ENCODE data around the gene REC8. TPM values are rescaled to one million over a fixed set of nuclear protein-coding genes. Genes with fewer than 3 reads are reported as not detected.

Gene REC8
- total and polyA plus RNA-seq, 4 donors = 2.3 to 4.7 (median 3.8) TPM

DNA sequence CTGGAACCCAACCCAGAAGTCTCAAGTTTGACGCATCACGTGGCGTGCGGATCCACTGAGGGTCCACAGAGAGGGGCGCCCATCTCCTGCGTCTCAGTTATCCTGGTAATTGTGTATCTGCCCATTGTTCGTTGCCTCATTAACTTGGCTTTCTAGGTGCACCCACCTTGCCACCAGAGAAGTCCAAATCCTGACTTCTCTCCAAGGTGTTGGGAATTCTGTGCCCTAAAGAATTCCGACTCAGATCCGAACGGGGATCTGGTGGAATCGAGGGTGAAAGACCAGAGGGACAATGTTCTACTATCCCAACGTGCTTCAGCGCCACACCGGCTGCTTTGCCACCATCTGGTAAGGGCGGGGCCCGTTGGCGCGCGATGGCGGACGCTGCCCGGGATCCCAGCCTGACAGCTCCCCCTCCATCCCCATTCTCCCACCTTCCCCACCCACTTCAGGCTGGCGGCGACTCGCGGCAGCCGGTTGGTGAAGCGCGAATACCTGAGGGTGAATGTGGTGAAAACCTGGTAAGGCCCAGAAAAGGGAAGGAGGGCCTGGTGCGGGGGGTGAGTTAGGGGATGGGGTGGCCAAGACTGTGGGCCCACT, 481 bp downstream of the REC8 start (continued):
- no peak for TF ChIP-seq SP1 (IDR thresholded peaks at IDR 0.05)

GRCh38 chr14:24172871-24173281, 996 bp downstream of the REC8 start:
- H3K9me3 ChIP-seq (ENCODE audit: control insufficient read depth in 4 of 4, low read length in 3 of 4) = no peaks in the 10 kb centered on the region
- WGBS = 93% methylated on average over 20 of the region's 20 CpGs
- DNase-seq (ENCODE audit: low spot score) = no peak
- no peak for TF ChIP-seq CTCF (IDR thresholded peaks at IDR 0.05; ENCODE audit: low read depth, low read length, missing input control)
- no peak for TF ChIP-seq TAF1 (conservative IDR thresholded peaks at IDR 0.05)
- TF ChIP-seq REST (IDR thresholded peaks at IDR 0.05) = no peak
- TF ChIP-seq SP1 (IDR thresholded peaks at IDR 0.05) = no peak
- TF ChIP-seq NR2F2 (IDR thresholded peaks at IDR 0.05) = no peak
- no peak for TF ChIP-seq HNF4G (IDR thresholded peaks at IDR 0.05)
- TF ChIP-seq RXRA (IDR thresholded peaks at IDR 0.05) = no peak
- no peak for TF ChIP-seq EGR1 (IDR thresholded peaks at IDR 0.05; ENCODE audit: low read depth in 2 of 2)
- TF ChIP-seq FOXA1 (IDR thresholded peaks at IDR 0.05) = no peak
- no peak overlapping the region for H3K4me3 ChIP-seq (ENCODE audit: low read depth in 1 of 3, low read length in 3 of 3)
- no peaks in the 10 kb centered on the region for H3K27me3 ChIP-seq (ENCODE audit: control insufficient read depth in 4 of 4, insufficient read depth in 4 of 4, low read length in 3 of 4)
- no peak overlapping the region for H3K27ac ChIP-seq (ENCODE audit: low read depth in 1 of 2, low read length in 2 of 2)
- no peaks in the 10 kb centered on the region for H3K4me1 ChIP-seq (ENCODE audit: control insufficient read depth in 4 of 4, insufficient read depth in 4 of 4, low read length in 3 of 4)
- no peak overlapping the region for H3K9ac ChIP-seq (ENCODE audit: low read depth in 1 of 2, low read length in 2 of 2)
- peaks cover 7 to 39% (median 19%) of the 10 kb centered on the region in 4 donors for H3K36me3 ChIP-seq (ENCODE audit: control insufficient read depth in 4 of 4, insufficient read depth in 3 of 4, low read depth in 1 of 4, low read length in 3 of 4)

DNA sequence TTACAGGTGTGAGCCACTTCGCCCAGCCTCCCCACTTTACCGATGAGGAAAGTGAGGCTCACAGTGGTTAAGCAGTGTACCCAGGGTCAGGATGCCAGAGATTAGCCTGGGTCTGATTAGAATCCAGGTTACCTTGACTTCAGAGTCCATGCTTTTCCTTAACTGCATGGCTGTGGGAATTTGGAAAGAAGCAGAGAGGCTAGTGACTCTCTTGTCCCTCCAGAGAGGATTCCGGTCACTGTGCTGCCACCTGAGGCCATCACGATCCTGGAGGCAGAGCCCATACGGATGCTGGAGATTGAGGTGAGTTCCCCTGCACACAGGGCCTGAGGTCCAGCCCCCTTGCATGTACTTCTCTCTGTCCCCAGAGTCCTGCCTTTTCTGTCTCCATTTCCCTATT, 4.7 kb downstream of the REC8 start:
- TF ChIP-seq HNF4A (conservative IDR thresholded peaks at IDR 0.05) = no peak
- TF ChIP-seq RXRA (IDR thresholded peaks at IDR 0.05) = no peak
- TF ChIP-seq, protein P1, sequence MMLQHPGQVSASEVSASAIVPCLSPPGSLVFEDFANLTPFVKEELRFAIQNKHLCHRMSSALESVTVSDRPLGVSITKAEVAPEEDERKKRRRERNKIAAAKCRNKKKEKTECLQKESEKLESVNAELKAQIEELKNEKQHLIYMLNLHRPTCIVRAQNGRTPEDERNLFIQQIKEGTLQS (IDR thresholded peaks at IDR 0.05) = no peak
- TF ChIP-seq RAD21 (IDR thresholded peaks at IDR 0.05) = no peak
- TF ChIP-seq FOXA2 (IDR thresholded peaks at IDR 0.05) = no peak
- TF ChIP-seq, protein P2, sequence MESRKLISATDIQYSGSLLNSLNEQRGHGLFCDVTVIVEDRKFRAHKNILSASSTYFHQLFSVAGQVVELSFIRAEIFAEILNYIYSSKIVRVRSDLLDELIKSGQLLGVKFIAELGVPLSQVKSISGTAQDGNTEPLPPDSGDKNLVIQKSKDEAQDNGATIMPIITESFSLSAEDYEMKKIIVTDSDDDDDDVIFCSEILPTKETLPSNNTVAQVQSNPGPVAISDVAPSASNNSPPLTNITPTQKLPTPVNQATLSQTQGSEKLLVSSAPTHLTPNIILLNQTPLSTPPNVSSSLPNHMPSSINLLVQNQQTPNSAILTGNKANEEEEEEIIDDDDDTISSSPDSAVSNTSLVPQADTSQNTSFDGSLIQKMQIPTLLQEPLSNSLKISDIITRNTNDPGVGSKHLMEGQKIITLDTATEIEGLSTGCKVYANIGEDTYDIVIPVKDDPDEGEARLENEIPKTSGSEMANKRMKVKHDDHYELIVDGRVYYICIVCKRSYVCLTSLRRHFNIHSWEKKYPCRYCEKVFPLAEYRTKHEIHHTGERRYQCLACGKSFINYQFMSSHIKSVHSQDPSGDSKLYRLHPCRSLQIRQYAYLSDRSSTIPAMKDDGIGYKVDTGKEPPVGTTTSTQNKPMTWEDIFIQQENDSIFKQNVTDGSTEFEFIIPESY (IDR thresholded peaks at IDR 0.05) = no peak
- TF ChIP-seq GABPA (IDR thresholded peaks at IDR 0.05 in 1 of 2, conservative IDR thresholded peaks at IDR 0.05 in 1 of 2) = no peak
- no peak for TF ChIP-seq EGR1 (IDR thresholded peaks at IDR 0.05; ENCODE audit: low read depth in 2 of 2)
- TF ChIP-seq NR2F2 (IDR thresholded peaks at IDR 0.05) = no peak
- no peaks in the 10 kb centered on the region for H3K9me3 ChIP-seq (ENCODE audit: control insufficient read depth in 4 of 4, low read length in 3 of 4)
- H3K27ac ChIP-seq (ENCODE audit: low read depth in 1 of 2, low read length in 2 of 2) = no peak overlapping the region
- WGBS = 96% methylated on average over 5 of the region's 5 CpGs
- H3K9ac ChIP-seq (ENCODE audit: low read depth in 1 of 2, low read length in 2 of 2) = no peak overlapping the region
- no peak overlapping the region for H3K4me3 ChIP-seq (ENCODE audit: low read depth in 1 of 3, low read length in 3 of 3)
- peaks cover 10 to 57% (median 24%) of the 10 kb centered on the region in 4 donors for H3K36me3 ChIP-seq (ENCODE audit: control insufficient read depth in 4 of 4, insufficient read depth in 3 of 4, low read depth in 1 of 4, low read length in 3 of 4)
- no peak for DNase-seq (ENCODE audit: low spot score)
- H3K27me3 ChIP-seq (ENCODE audit: control insufficient read depth in 4 of 4, insufficient read depth in 4 of 4, low read length in 3 of 4) = no peaks in the 10 kb centered on the region
- H3K4me1 ChIP-seq (ENCODE audit: control insufficient read depth in 4 of 4, insufficient read depth in 4 of 4, low read length in 3 of 4) = peaks cover 0 to 22% (median 14%) of the 10 kb centered on the region in 4 donors
